HEK293T (cell line): ENCODE results near the gene RAPH1.
"Not testable (repeated sequence)": the region's sequence is repeated elsewhere in the genome, so short reads cannot be mapped to it uniquely, and the experiment has no call there.

Source experiments
- CTCF ChIA-PET: fragments of 350-600 bp; formaldehyde crosslinking; extraction: SDS; loops from one replicate; lab custom pipeline; 2021; ENCODE audit warnings: antibody characterized with exemption, inconsistent platforms; lab: Yijun Ruan, JAX
- POLR2A ChIA-PET: fragments of 350-600 bp; formaldehyde crosslinking; extraction: SDS; loops from one replicate; lab custom pipeline; 2020; ENCODE audit warnings: antibody characterized with exemption, inconsistent platforms; lab: Yijun Ruan, JAX
- DNase-seq: peaks from one replicate; pipeline ENCODE4 v3.0.0; 2012; ENCODE audit warnings: mixed read lengths; ENCODE audit errors: extremely low spot score
- ARNT ChIP-seq: fragments of 450-650 bp; IDR thresholded peaks from 2 replicates; pipeline ENCODE4 v1.6.1; 2017; ENCODE audit warnings: mild to moderate bottlenecking
- BHLHE40 ChIP-seq: fragments of 450-650 bp; IDR thresholded peaks from 2 replicates; pipeline ENCODE4 v1.6.1; 2016; ENCODE audit warnings: mild to moderate bottlenecking, moderate library complexity, borderline replicate concordance
- CTBP1 ChIP-seq: fragments of 450-650 bp; IDR thresholded peaks from 2 replicates; pipeline ENCODE4 v1.6.1; 2016; ENCODE audit warnings: borderline replicate concordance
- ELF4 ChIP-seq: fragments of 450-650 bp; IDR thresholded peaks from 2 replicates; pipeline ENCODE4 v1.6.1; 2017; ENCODE audit warnings: antibody characterized with exemption
- FOXA1 ChIP-seq: fragments of 450-650 bp; IDR thresholded peaks from 2 replicates; pipeline ENCODE4 v1.6.1; 2016; ENCODE audit warnings: mild to moderate bottlenecking
- FOXK2 ChIP-seq: fragments of 450-650 bp; IDR thresholded peaks from 2 replicates; pipeline ENCODE4 v1.6.1; 2016; ENCODE audit warnings: mild to moderate bottlenecking
- FOXM1 ChIP-seq: fragments of 450-650 bp; IDR thresholded peaks from 2 replicates; pipeline ENCODE4 v1.6.1; 2017; ENCODE audit warnings: mild to moderate bottlenecking, borderline replicate concordance
- HDGF ChIP-seq: fragments of 450-650 bp; IDR thresholded peaks from 2 replicates; pipeline ENCODE4 v1.6.1; 2017; ENCODE audit warnings: antibody characterized with exemption, borderline replicate concordance
- L3MBTL2 ChIP-seq: fragments of 450-650 bp; conservative IDR thresholded peaks from 2 replicates; pipeline ENCODE4 v1.6.1; 2016; ENCODE audit warnings: mild to moderate bottlenecking
- LEF1 ChIP-seq: fragments of 450-650 bp; IDR thresholded peaks from 2 replicates; pipeline ENCODE4 v1.6.1; 2017; ENCODE audit warnings: mild to moderate bottlenecking, borderline replicate concordance
- NFRKB ChIP-seq: fragments of 450-650 bp; IDR thresholded peaks from 2 replicates; pipeline ENCODE4 v1.6.1; 2016; ENCODE audit warnings: mild to moderate bottlenecking, moderate library complexity
- SP1 ChIP-seq: fragments of 450-650 bp; IDR thresholded peaks from 2 replicates; pipeline ENCODE4 v1.6.1; 2017
- SUZ12 ChIP-seq: fragments of 450-650 bp; IDR thresholded peaks from 2 replicates; pipeline ENCODE4 v1.6.1; 2016; ENCODE audit warnings: mild to moderate bottlenecking
- TARDBP ChIP-seq: fragments of 450-650 bp; IDR thresholded peaks from 2 replicates; pipeline ENCODE4 v1.6.1; 2016
- ZNF384 ChIP-seq: fragments of 450-650 bp; IDR thresholded peaks from 2 replicates; pipeline ENCODE4 v1.6.1; 2016
- TF ChIP-seq, protein P1 (sequence below): fragments of 450-650 bp; IDR thresholded peaks from 2 replicates; pipeline ENCODE4 v1.6.1; 2016

RAPH1 gene

DNA sequence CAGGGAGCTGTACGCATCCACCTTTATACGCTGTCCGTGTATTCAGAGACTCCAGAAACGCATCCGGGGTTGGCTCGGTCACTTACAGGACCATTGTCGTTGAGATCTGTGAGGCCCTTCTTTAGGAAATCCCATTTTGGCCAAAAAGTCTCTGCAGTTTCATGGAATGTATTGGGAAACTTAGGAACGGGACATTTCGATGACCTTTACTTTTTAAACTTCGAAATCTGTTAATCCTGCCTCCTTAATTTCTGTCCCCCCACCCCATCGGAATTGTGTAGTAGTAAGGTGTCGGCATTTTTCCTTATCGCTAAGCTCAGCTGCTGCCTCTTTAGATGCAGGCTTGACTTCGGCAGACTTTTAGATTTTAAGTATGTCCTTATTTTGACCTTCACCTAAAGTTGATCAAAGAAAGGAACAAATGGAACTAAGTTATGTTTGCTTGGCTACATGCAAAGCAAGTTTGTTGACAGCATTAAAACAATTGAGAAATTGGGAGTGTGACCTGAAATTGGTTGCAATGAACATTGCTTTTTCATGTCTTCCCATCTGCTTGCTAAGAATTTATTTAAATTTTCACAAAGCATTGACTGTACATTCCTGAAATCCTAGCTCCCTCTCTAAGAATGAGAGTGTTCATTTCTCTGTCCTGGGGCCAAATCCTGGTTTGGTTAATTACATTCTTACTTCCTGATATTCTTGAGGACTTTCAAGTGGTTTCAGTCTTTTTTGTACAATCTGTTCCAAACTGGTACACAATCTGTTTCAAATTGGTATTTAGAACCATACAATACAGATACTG is 884 bp upstream of the RAPH1 start:
- no peak for DNase-seq
- no peak for TF ChIP-seq BHLHE40
- TF ChIP-seq L3MBTL2: no peak
- no peak for TF ChIP-seq SUZ12
- no peak for TF ChIP-seq SP1
- ChIA-PET POLR2A (interaction anchor here (0.7 to 1.7 kb wide), 5 partner anchors 10 to 113 kb away, joined by 3 to 5 read pairs (median 4); no protein-coding TSS in a partner anchor), CTCF (interaction anchor here (0.7 kb wide), 1 partner anchor 18 kb away, joined by 3 read pairs; no protein-coding TSS in a partner anchor)

- no peak for DNase-seq
- POLR2A ChIA-PET: interaction anchor here (1.3 kb wide), 1 partner anchor 15 kb away, joined by 3 read pairs; no protein-coding TSS in a partner anchor
- CTCF ChIA-PET: no interaction called here
- TF ChIP-seq FOXA1 (no peak), FOXM1 (no peak), BHLHE40 (no peak), TARDBP (no peak), CTBP1 (no peak), L3MBTL2 (no peak), ZNF384 (no peak), NFRKB (no peak), SP1 (no peak), ARNT (no peak), HDGF (no peak), SUZ12 (no peak)
- TF ChIP-seq, protein P1, sequence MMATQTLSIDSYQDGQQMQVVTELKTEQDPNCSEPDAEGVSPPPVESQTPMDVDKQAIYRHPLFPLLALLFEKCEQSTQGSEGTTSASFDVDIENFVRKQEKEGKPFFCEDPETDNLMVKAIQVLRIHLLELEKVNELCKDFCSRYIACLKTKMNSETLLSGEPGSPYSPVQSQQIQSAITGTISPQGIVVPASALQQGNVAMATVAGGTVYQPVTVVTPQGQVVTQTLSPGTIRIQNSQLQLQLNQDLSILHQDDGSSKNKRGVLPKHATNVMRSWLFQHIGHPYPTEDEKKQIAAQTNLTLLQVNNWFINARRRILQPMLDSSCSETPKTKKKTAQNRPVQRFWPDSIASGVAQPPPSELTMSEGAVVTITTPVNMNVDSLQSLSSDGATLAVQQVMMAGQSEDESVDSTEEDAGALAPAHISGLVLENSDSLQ: no peak
These were observed 452 bp downstream of the RAPH1 start for GRCh38 chr2:203534621-203535077.

- TF ChIP-seq BHLHE40 (no peak), LEF1 (no peak), SP1 (no peak), FOXA1 (no peak), NFRKB (no peak), FOXK2 (no peak), TARDBP (no peak), SUZ12 (no peak), L3MBTL2 (no peak), ELF4 (no peak), ARNT (no peak), CTBP1 (no peak), HDGF (no peak), FOXM1 (no peak), ZNF384 (no peak)
- TF ChIP-seq, protein P1: no peak
- DNase-seq: no peak
- ChIA-PET CTCF (no interaction called here), POLR2A (interaction anchor here (0.8 to 1.3 kb wide), 2 partner anchors 15 to 23 kb away, joined by 3 to 4 read pairs; no protein-coding TSS in a partner anchor)
These were observed 1.2 kb downstream of the RAPH1 start for GRCh38 chr2:203533676-203534591.

- ChIA-PET POLR2A (interaction anchor here (0.8 kb wide), 1 partner anchor 22 kb away, joined by 4 read pairs; no protein-coding TSS in a partner anchor), CTCF (no interaction called here)
- DNase-seq: no peak
- TF ChIP-seq ELF4: no peak
- TF ChIP-seq CTBP1: no peak
- no peak for TF ChIP-seq FOXK2
- no peak for TF ChIP-seq ARNT
These were observed 2.0 kb downstream of the RAPH1 start for GRCh38 chr2:203532957-203533658.

- DNase-seq: no peak
- ChIA-PET POLR2A (no interaction called here), CTCF (no interaction called here)
- TF ChIP-seq CTBP1: no peak
- no peak for TF ChIP-seq LEF1
- TF ChIP-seq NFRKB: no peak
- no peak for TF ChIP-seq ZNF384
- TF ChIP-seq ELF4: no peak
- TF ChIP-seq SP1: no peak
- no peak for TF ChIP-seq SUZ12
- TF ChIP-seq ARNT: no peak
- TF ChIP-seq FOXK2: no peak
- no peak for TF ChIP-seq TARDBP
- TF ChIP-seq, protein P1: no peak
- no peak for TF ChIP-seq HDGF
- no peak for TF ChIP-seq FOXA1
- no peak for TF ChIP-seq L3MBTL2
- TF ChIP-seq FOXM1: no peak
- TF ChIP-seq BHLHE40: no peak
These were observed 7.4 kb downstream of the RAPH1 start for GRCh38 chr2:203527719-203528118.

- DNase-seq, POLR2A ChIA-PET: not testable (repeated sequence)
- CTCF ChIA-PET: interaction anchor here (0.6 kb wide), 1 partner anchor 111 kb away, joined by 6 read pairs; no protein-coding TSS in a partner anchor
These were observed 21.8 kb downstream of the RAPH1 start for GRCh38 chr2:203513268-203513667.
